Right kidney (tissue), 1 donor: ENCODE measurements around the gene RPGRIP1L.
"Not testable (repeated sequence)": the region's sequence is repeated elsewhere in the genome, so short reads cannot be mapped to it uniquely, and the experiment has no call there.

Source experiments
- DNase-seq: peaks from one replicate; pipeline ENCODE4 v3.0.0-alpha.2; 2016

Gene RPGRIP1L

DNA sequence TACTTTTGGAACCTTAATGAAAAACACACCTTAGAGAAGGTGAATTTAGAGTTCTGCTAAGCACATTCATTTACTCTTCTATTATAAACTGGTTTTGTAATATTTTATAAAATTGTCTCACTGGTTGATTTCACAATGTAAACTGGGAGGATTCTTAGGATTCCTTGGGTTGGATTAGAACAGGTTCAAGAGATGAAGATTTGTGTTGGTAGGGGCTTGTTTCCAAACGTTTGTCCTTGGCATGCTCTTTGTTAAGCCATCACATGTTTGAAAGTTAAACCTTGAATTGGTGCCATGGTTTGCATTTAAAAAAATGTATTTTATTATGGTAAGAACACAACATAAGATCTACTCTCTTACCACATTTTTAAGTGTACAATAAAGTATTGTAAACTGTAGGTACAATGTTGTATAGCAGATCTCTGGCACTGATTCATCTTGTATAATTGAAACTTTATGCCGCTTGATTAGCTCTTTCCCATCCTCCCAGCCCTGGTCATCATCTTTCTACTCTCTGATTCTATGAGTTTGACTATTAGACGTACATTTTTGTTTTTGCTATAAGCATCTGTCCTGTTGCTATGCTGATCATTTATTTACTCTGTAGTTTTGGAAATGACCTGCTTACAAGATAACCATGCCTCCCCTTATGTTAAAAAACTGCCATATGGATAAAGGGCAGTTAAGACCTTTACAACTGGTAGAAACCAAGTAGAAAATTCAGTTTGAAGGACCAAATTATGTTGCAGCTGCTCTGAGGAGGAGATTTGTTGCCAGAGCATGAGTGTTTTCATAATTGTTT lies 9.9 kb upstream of the RPGRIP1L start:
- no peak for DNase-seq

- DNase-seq = no peak
Measured at GRCh38 chr16:53712065-53712464, 8.4 kb upstream of the RPGRIP1L start.

- no peak for DNase-seq
Measured at GRCh38 chr16:53711390-53711789, 7.7 kb upstream of the RPGRIP1L start.

DNA sequence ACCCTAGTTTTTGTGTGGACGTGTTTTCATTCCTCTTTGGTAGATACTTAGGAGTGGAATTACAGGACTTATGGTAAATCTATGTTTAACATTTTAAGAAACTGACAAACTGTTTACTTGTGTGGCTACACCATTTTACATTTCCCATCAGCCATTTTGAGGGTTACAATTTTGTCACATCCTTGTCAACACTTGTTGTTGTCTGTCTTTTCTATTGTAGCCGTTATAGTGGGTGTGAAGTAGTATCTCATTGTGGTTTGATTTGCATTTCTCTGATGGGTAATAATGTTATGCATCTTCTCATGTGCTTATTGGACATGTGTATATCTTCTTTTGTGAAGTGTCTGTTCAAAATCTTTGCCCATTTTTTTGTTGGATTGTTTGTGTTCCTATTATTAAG lies 4.8 kb upstream of the RPGRIP1L start:
- DNase-seq = no peak

- DNase-seq = no peak
Measured at GRCh38 chr16:53707671-53708070, 4.0 kb upstream of the RPGRIP1L start.

DNA sequence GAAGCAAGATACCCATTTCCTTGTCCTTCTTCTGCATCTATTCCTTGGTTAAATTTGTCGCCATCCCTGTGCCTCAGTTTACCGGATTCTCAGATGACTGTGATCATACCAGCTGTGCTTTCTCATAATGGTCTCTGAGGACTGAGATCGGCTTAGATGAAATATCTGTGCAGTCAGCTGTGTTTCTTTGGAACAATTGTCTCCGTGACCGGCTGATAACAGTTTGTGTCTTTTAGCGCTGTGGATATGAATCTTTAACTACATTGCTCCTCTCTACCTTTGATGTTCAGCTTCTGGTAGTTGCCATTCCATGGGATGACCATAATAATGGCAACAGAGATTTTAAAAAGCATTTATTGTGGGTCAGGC lies 770 bp upstream of the RPGRIP1L start:
- no peak for DNase-seq

DNA sequence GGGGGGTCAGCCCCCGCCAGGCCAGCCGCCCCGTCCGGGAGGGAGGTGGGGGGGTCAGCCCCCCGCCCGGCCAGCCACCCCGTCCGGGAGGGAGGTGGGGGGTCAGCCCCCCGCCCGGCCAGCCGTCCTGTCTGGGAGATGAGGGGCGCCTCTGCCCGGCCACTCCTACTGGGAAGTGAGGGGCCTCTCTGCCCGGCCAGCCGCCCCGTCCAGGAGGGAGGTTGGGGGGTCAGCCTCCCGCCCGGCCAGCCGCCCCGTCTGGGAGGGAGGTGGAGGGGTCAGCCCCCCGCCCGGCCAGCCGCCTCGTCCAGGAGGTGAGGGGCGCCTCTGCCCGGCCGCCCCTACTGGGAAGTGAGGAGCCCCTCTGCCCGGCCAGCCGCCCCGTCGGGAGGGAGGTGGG lies 5.4 kb downstream of the RPGRIP1L start:
- DNase-seq = not testable (repeated sequence)

DNA sequence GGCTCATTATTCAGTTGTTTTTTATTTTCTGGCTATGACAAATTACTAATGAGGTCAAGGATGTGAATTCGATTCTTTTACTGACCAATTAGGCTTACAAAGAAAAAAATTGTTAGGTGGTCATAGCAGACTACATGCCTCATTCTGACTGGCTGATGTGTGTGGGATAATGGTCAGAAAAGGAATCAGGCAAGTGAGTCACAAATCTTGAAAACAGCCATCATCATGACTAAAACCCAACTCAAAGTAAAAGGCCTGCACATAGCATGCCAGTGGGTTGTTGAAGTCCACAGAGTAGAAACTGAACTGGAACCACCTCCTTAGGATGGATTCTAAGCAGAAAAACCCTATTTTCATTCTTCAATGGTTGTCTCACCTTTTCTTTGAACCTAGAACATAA lies 8.6 kb downstream of the RPGRIP1L start:
- DNase-seq = no peak

- no peak for DNase-seq
Measured at GRCh38 chr16:53693320-53693719, 10.3 kb downstream of the RPGRIP1L start.

GRCh38 chr16:53692146-53692545 lies 11.5 kb downstream of the RPGRIP1L start:
- no peak for DNase-seq

- no peak for DNase-seq
Measured at GRCh38 chr16:53690771-53691170, 12.9 kb downstream of the RPGRIP1L start.

GRCh38 chr16:53689636-53690035 lies 14.0 kb downstream of the RPGRIP1L start:
- no peak for DNase-seq

- no peak for DNase-seq
Measured at GRCh38 chr16:53686710-53687109, 16.9 kb downstream of the RPGRIP1L start.

GRCh38 chr16:53685334-53685733 lies 18.3 kb downstream of the RPGRIP1L start:
- not testable (repeated sequence) for DNase-seq

DNA sequence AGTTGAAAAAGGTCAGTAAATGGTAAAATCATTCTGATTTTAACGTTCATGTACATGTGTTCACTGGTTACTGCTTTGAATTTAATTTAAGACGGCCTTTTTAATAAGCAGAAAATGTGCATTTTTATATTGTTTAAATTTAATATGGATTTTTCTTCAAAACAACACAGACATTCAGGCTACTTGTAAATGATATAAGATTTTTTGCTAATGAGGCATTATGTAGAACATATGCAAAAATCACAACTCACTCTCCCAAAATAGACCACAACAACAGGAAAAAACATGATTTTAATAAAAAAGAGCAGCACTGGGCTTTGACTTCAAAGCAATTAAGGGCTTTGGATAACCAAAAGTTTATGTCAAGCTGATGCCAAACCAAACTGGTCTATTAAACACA lies 22.3 kb downstream of the RPGRIP1L start:
- no peak for DNase-seq

DNA sequence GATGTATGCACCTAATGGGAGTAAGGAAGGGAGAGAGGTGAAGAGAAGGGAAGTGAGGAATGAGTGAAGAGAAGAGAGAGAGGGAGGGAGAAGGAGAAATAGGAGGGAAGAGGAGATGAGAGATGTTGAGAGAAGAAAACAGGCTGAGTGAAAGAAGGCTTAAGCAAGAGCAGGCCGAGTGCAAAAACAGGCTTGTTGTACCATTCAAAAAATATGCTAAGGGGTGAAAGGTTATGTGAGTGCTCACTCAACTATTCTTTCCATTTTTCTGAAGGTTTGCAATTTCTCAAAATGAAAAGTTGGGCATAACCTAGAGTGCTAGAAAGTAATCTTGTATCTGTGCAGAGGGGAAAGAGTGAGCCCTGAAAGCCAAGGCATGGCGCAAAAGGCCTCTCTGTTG lies 22.9 kb downstream of the RPGRIP1L start:
- DNase-seq = no peak

- no peak for DNase-seq
Measured at GRCh38 chr16:53678756-53679343, 24.8 kb downstream of the RPGRIP1L start.

DNA sequence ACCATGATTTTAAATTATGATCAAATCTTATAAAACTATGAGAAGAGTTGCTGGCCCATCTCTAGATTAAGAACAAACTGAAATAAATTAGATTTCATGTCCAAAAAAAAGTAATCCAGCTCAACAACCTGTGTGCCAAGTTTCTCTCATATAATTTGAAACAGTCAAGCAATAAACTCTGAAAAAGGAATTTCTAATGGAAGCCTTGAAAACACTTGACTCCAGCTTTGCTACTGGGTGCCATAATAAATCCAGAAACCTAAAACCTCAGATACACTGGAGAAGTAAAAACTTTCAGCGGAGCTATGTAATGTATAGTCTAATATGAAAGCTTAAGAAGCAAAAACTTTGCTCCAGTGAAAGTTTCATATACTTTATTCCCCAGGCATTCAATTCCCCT lies 25.5 kb downstream of the RPGRIP1L start:
- no peak for DNase-seq

GRCh38 chr16:53673189-53673588 lies 30.5 kb downstream of the RPGRIP1L start:
- DNase-seq = no peak

DNA sequence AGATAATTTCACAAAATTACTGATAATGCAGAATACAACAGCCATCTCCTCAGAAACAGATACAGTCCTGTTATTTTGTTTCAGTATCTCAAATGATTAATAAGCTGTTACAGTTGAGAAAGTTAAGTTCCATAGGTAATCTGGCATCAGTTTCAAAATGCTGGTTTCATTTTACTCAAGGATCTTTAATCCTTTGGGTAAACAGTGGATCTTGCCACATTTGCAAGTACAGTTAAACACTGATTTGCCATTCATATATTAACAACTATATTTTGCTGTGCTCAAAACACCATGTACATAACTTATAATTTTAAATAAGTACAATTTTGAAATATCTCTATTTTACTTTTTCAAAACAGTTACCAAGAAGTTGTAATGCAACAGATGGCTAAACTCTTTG lies 31.2 kb downstream of the RPGRIP1L start:
- DNase-seq = no peak

GRCh38 chr16:53668869-53669268 lies 34.8 kb downstream of the RPGRIP1L start:
- no peak for DNase-seq

DNA sequence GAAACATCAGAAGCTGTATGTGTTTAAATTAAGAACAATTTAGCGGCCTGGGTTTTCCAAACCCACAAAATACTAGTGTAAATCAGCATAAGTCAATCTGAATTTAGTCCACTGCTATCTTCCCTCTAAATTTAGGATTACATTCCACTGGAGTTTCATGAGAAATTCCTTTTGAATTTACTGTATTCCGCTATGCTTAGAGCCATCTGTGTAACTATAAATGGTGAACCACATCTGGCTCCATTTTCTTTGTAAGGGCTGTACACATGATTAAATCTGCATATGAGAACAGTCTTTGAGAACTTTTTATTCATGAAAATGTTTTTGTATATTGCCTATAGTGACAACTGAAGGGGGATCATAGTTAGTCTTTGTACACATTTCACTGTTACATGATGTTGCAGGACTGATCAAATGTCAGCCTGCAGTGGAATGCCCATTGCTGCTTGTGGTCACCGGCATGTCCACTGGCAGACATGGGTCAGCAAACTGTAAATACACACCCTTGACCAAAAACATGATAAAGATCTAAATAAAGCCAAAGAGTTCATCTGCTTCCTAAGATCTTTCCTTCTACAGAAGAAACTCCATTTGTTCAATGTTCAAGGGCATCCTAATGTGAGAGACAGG lies 36.8 kb downstream of the RPGRIP1L start:
- DNase-seq = no peak

DNA sequence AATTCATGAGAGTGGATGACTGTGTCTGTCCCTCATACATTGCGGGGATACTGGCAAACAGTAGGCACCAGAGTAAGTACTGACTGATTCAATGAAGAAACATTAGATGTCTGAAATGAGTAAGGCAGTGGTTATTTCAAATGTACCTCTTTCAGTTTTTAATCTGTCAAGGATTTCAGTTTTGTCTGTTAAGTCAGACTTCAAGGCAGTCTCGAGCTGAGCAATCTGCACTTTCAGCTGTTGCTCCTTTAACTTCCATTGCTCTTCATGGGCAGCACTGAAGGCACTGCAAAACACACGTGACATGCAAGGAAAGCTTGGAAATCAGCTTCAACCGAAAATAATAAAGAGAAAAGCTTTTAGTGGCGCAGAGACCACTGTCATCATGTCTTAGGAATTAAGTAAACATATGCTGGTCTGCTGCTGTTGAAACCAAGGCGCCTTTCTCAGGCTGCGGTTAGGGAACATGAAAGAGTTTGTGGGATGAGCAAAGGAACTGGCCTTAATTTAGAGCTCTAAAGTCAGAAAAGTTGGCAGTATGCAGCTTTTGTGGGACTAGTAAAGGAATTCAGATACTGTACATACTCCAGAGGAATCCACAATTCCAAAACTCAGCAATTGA lies 38.8 kb downstream of the RPGRIP1L start:
- DNase-seq = no peak
